HG03064 (cell line): Measurements from ENCODE around the gene TPST1.
"Not testable (repeated sequence)": the region's sequence is repeated elsewhere in the genome, so short reads cannot be mapped to it uniquely, and the experiment has no call there.

ENCODE experiments used
- ATAC-seq: cut with Tn5 transposase; IDR thresholded peaks from one replicate; pipeline ENCODE4 v1.9.1; 2021; ENCODE audit warnings: low read depth; ENCODE audit not compliant: unreplicated experiment

TPST1 gene

DNA sequence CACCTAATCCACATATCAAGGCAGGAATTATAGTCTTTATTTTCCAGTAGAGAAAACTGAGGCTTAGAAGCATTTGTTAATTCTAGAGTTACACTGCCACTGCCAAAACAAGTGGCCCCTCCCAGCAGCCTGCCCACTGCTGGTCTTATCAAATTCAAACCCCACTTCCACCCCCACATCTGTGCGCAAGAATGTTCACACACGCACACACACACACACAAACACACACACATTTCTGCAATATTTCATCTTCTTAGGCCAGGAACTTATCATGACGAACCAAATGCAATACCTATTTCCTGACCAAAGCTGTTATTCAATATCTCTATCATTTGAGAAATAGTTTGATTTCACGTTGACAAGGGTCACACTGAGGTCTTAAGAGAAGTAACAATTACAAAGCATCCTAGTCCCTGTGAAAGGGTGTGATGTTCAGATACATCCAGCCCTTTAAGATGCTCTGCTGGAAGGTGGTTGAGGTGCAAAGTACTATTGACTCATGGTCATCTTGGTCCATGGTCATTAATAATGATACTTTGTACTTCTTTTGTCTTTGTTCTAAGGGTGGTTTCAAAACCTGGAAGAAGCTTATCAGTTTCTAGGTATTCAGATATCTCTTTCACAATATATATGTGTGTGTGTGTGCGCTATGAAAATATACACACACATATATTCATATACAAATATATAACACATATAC is 169.2 kb downstream of the TPST1 start:
- not testable (repeated sequence) for ATAC-seq

DNA sequence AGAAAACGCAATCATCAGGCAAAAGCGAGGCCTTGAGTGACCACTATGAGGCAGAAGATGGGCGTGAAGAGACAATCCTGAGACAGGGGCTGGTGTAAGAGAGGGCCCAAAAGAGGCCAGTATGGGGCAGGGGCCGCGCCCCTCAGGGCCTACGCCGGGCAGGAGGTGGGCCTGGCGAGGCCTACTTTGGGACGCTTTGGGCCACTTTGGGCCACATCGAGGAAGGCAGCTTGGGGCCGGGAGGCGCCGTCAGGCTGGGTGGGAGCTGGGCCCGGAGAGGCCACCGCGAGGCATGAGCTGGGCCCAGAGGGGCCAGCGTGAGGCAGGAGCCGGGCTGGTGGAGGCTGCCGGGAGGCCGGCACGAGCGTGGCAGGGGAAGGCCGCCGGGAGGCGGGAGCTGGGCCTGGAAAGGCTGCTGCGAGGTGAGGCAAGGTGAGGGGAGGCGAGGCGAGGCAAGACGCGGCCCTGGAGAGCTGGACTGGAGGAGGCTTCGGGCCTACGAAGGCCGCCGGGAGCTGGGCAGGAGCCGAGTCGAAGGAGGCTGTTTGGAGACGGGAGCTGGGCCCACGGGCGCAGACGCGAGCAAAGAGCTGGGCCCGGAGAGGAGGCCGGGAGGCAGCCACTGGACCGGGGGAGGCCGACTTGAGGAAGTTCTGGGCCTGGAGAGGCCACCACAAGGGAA is 171.3 kb downstream of the TPST1 start:
- ATAC-seq: no peak

DNA sequence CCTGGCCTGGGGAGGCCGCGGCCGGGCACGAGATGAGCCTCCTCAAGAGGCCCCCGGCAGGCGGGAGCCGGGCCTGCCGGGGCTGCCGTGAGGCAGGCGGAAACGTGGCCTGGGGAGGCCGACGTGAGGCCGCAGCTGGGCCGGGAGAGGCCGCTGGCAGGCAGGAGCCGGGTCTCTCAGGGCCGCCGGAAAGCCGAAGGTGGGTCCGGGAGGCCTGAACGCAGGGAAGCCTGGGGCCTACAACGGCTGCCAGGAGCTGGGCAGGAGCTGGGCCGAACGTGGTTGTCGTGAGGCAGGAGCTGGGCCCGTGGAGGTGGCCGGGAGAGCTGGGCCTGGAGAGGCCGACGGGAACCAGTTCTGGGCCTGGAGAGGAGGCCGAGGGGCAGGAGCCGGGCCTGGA is 171.9 kb downstream of the TPST1 start:
- ATAC-seq: no peak

DNA sequence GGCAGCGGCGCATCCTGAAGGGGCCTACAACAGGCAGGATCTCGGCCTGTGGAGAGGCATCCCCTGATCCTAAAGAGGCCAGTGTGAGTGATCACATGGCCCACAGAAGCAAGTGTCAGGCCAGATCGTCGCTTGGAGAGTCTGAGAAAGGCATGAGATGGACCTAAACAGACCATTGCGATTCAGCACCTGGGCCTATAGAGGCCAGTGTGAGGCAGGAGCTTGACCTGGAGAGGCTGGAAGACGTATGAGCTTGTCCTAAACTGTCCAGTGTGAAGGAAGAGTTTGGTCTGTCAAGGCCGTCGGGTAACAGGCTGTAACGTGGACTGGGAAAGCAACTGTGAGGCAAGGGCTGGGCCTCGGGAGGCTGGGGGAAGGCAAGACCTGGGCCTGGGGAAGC is 172.6 kb downstream of the TPST1 start:
- ATAC-seq: no peak

DNA sequence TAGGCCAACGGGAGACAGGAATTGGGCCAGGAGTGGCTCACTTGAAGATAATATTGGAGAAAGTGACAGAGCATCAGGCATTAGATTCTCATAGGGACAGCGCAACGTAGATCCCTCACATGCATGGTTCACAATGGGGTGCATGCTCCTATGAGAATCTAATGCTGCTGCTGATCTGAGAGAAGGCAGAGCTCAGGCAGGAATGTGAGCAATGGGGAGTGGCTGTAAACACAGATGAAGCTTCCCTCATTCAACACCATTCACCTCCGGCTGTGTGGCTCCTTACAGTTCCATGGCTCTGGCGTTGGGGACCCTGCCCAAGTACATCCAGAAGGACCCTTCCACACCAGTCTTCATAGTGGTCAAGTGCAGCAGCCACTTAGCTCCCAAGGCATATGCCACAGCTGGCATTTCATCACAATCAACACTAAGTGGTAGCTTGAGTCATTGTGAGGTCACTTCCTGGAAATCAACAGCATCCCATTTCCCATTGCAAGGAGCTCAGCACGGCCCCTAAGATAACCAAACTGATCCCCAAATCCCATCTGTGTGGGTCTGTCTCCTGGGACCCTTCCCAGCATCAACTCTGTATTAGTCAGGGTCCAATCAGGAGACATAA is 174.5 kb downstream of the TPST1 start:
- no peak for ATAC-seq

DNA sequence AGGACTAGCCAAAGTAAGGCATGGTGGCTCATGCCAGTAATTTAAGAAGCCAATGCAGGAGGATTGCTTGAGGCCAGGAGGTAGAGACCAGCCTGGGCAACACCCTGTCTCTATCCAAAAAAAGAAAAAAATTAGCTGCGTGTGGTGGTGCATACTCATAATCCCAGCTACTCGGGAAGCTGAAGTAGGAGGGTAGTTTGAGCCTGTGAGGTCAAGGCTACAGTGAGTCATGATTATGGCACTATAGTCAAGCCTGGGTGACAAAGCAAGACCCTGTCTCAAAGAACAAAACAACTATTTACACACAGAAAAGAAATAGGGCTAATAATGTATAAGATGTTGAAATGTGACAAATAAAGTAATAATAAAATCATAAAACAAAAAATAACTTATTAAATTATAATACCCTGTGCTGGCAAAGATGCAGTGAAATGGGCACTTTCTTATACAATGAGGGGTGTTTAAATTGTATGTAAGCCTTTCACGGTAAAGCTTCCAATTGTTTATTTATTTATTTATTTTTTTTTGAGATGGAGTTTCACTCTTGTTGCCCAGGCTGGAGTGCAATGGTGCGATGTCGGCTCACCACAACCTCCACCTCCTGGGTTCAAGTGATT is 175.2 kb downstream of the TPST1 start:
- ATAC-seq: no peak

DNA sequence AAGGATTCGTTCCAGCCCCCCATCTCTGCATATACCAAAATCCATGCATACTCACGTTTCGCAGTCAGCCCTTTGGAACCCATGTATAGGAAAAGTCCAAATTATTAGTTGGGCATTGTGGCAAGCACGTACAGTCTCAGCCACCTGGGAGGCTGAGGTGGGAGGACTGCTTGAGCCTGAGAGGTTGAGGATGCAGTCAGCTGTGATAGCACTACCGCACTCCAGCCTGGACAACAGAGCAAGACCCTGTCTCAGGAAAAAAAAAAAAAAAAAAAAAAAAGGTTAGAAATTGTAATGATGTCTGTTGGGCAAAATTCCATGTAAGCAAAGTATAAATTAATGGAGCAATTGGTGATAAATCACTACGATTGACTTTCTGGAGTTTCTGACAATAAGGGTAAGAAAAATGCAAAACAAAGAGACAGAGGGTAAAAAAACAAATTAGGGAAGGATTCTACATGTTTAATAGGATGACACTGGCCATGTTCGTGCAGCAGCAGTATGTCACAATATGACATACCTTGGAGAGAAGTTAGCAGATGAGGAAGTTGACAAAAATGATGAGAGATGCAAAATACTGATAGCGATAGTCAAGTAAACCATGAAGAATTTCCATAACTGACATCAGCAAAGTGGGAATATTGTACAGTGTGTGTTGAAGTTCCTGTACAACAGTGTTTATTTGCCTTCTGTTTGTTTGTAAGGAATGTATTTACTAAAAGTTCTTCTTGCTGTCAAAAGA is 177.2 kb downstream of the TPST1 start:
- ATAC-seq: not testable (repeated sequence)

DNA sequence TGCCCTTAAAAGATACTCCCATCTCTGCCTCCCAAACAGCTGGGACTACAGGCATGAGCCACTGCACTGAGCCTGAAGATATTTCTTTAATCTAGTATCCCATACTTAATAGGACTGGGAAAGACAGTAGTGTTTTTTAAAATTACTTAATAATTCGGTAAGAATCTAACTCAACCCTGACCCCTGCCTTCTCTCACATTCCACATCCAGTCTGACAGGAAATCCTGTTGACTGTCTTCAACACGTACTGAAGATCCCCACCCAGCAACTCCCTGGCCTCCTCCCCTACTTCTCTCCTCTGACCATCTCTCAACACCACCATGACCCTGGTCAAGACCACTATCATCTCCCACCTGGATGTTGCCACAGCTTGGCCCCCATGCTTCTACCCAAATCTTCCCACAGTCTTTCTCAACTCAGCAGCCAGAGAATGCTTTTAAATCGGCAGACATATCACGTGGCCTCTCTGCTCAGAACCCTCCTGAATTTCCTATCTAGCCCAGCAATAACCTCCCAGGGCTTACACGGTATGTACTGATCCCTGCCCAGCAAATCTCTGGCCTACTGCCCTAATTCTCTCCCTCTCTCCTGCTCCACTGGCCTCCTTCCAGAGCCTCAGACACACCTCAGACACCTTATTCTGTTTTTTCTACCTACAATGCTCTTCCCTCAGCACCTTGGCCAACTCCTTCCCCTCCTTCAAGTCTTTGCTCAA is 180.2 kb downstream of the TPST1 start:
- not testable (repeated sequence) for ATAC-seq

DNA sequence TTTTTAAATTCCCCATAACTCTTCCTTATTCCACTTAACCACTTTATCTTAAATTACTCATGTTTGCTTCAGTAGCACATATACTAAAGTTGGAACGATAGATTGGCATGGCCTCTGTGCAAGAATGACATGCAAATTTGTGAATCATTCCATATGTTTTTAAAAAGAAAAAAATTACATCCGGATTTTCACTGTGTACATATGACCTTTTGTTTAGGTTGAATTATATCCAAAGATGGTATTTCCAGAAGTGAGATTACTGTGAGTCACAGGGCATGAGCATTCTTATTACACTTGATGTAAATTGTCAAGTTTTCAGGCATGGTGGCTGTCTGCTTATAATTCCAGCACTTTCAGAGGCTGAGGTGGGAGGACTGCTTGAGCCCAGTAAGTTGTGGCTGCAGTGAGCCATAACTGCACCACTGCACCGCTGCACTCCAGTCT is 190.0 kb downstream of the TPST1 start:
- ATAC-seq: not testable (repeated sequence)

DNA sequence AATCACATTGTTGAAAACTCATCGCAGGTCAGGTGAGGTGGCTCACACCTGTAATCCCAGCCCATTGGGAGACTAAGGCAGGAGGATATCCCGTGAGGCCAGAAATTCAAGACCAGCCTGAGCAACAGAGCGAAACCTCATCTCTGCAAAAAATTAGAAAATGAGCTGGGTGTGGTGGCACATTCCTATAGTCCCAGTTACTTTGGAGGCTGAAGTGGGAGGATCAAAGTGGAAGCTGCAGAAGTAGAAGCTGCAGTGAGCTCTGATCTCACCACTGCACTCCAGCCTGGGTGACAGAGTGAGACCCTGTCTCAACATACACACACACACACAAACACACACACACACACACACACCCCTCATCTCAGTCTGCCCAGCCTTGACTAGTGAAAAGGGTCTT is 190.9 kb downstream of the TPST1 start:
- ATAC-seq: not testable (repeated sequence)

DNA sequence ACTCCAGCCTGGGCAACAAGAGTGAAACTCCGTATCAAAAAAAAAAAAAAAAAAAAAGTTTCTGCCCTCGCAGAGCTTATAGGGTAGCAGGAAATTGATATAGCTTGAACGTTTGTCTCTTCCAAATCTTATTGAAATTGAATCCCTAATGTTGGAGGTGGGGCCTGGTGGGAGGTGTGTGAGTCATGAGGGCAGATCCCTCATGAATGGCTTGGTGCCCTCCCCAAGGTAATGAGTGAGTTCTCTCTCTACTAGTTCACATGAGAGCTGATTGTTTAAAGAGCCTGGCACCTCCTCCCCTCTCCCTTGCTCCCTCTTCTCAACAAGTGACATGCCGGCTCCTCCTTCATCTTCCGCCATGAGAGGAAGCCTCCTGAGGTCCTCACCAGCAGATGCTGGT is 193.7 kb downstream of the TPST1 start:
- not testable (repeated sequence) for ATAC-seq

DNA sequence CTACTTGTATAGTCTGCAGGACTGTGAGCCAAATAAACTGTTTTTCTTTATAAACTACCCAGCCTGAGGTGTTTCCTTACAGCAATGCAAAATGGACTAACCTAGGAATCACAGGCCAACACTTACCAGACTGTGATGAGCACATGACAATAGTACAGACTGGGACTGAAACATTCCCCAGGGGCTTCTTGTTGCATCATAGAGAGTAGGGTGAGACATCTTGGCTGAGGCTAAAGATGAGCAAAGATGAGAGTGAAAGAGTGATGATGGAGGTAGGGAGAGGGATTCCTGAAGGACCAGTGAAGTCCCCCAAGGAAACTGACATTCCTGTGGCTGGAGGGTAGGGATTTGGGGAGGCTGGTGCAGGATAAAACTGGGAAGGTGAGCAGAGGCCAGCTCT is 194.4 kb downstream of the TPST1 start:
- no peak for ATAC-seq

DNA sequence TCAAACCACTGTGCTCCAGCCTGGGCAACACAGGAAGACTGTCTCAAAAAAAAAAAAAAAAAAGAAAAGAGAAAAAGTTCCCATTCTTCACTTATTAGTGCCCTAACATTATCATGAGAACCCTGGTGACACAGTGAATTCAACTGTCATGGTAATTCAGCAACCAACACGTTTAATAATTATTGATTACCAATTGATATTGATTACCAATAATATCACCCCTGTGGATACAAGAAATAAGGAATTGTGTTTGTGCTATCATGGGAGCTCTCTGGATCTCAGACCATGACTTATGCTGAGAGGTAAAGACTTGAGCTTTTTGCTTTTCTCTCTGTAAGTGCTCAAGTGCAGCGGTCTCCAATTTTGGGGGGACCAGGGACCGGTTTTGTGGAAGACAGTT is 195.3 kb downstream of the TPST1 start:
- ATAC-seq: no peak

DNA sequence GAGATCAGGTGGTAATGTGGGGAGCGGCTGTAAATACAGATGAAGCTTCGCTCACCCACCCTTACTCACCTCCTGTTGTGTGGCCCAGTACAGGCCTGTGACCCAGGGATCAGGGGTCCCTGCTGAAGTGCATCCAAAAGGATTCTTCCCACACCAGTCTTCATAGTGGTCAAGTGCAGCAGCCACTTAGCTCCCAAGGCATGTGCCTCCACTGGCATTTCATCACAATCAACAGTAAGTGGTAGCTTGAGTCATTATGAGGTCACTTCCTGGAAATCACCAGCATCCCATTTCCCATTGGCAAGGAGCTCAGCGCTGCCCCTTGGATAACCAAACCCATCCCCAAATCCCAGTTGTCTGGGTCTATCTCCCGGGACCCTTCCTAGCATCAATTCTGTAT is 196.0 kb downstream of the TPST1 start:
- not testable (repeated sequence) for ATAC-seq

DNA sequence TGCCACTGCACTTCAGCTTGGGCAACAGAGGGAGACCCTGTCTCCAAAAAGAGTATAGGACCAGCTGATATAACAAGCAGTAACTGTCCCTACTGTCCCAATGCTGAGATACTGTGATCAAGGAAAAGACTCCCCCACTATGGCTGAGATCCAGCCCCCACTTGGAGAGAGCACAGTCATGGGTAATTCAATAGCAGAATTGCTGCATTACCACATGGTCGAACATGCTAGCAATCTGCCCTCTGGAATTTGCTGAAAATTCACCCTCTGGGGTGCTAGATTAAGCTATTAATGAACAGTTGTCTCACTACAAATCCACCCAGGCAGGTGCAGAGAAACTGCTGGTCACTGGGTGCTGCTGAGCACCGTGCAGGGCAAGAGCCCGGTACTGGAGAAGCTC is 196.8 kb downstream of the TPST1 start:
- not testable (repeated sequence) for ATAC-seq

DNA sequence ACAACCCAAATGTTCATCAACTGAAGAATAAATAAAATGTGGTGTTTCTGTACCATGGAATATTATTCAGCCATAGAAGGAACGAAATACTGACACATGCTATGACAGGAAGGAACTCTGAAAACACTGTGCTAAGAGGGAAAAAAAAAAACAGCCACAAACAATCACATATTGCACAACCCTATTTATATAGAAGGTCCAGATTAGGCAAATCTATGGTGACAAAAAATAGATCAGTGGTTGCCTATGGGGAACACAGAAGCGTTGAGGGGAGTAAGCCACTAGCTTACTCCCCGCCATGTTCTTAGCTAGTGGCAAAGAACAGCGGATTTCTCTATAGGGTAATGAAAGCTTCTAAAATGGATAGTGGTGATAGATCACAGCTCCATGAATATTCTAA is 198.4 kb downstream of the TPST1 start:
- ATAC-seq: no peak

DNA sequence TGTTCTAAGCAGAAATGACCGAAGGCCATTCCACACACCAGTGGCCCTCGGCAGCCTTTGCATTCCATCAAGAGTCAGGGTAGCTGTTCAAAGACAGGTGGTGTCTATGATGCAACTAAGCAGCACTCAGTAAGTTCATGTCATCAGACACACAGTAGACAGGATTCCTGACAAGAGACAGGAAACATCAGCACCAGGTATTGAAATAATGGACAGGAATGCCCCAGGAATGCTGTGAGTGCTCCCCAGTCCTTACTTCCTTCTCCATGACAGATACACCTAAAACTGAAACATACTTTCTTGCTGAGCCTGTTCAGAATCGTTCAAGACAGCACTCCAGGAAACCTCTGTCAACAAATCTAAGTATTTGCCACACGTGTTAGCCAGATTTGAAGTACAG is 204.4 kb downstream of the TPST1 start:
- no peak for ATAC-seq
